Kidney (tissue), 14 donors: Measurements from ENCODE around the gene MS4A18. TPM values are rescaled to one million over a fixed set of nuclear protein-coding genes. Genes with fewer than 3 reads are reported as not detected.
A peak's percentile ranks its signal among the peaks of the same experiment; 100 is the strongest.

ENCODE experiments used
- DNase-seq, 5 donors: peaks; one replicate each; pipeline ENCODE4 v3.0.0-alpha.2; 2013 to 2020
- FAIRE-seq: peaks from 2 replicates; lab custom pipeline; 2012; peaks lifted over from hg19 to GRCh38; lab: Jason Lieb, UNC
- H3K27ac ChIP-seq, 2 donors: one replicate each; pipeline ENCODE4 v1.7.0; 2013; ENCODE audit warnings: low read depth in 2 of 2, low read length in 2 of 2, inconsistent platforms in 1 of 2
- H3K27me3 ChIP-seq: one replicate; pipeline ENCODE4 v1.7.1; 2013; ENCODE audit warnings: low read length, inconsistent platforms; ENCODE audit not compliant: control insufficient read depth, insufficient read depth
- H3K36me3 ChIP-seq, 3 donors: one replicate each; pipeline versions ENCODE4 v1.7.0 to v1.7.1; 2013; ENCODE audit warnings: low read length in 3 of 3, control low read depth in 1 of 3, inconsistent platforms in 1 of 3; ENCODE audit not compliant: insufficient read depth in 3 of 3, control insufficient read depth in 2 of 3
- H3K4me1 ChIP-seq, 3 donors: one replicate each; pipeline versions ENCODE4 v1.7.0 to v1.7.1; 2013; ENCODE audit warnings: low read length in 3 of 3, inconsistent platforms in 1 of 3, low read depth in 1 of 3; ENCODE audit not compliant: control insufficient read depth in 2 of 3, insufficient read depth in 2 of 3
- H3K4me3 ChIP-seq, 3 donors: one replicate each; pipeline versions ENCODE4 v1.7.0 to v1.8.1; 2013; ENCODE audit warnings: low read length in 3 of 3, control low read depth in 1 of 3, inconsistent platforms in 1 of 3
- H3K9ac ChIP-seq, 3 donors: one replicate each; pipeline versions ENCODE4 v1.7.0 to v1.7.1; 2013; ENCODE audit warnings: low read length in 3 of 3, control low read depth in 1 of 3, inconsistent platforms in 1 of 3
- H3K9me3 ChIP-seq, 3 donors: one replicate each; pipeline versions ENCODE4 v1.7.0 to v1.7.1; 2013; ENCODE audit warnings: low read length in 3 of 3, control low read depth in 1 of 3, inconsistent platforms in 1 of 3; ENCODE audit not compliant: control insufficient read depth in 2 of 3, insufficient read depth in 1 of 3
- intact Hi-C: fragments of 100-400 bp; cut with DNase I; formaldehyde crosslinking; loops from one replicate; pipeline ENCODE4 v1.11.1; 2022
- polyA plus RNA-seq: library from polyadenylated mRNA; stranded (reverse); fragments of 350-450 nt; fragmentation: Illumina TruSeq; extraction: RNeasy Lipid Tissue Mini Kit (QIAGEN cat#74804); gene quantifications from one replicate; pipeline ENCODE4 v1.2.3, GENCODE V29; 2014; ENCODE audit warnings: low read depth, low replicate concordance; ENCODE audit not compliant: insufficient read depth
- total RNA-seq: library from RNA; stranded (reverse); fragmentation: NEBNext Ultra II Directional; extraction: Animal tissue kit (Norgen Biotek cat#: 25700); gene quantifications from one replicate; pipeline ENCODE4 v1.2.1, GENCODE V29; 2021
- TF ChIP-seq, protein P1 (sequence below): IDR thresholded peaks from 3 replicates; pipeline ENCODE4 v1.5.1; 2012; ENCODE audit warnings: mild to moderate bottlenecking, moderate library complexity, borderline replicate concordance; ENCODE audit not compliant: insufficient read depth; ENCODE audit errors: extremely low read depth
- donor health status: control.
- donor health status: control.
- donor health status: control.
- donor health status: control.
- donor health status: control.
- donor health status: DM: yes; HTN: yes; CAD: no.
- donor health status: Normal renal cell carcinoma (clear cell type).

Gene MS4A18
- total and polyA plus RNA-seq, 2 donors from 2014 or later = not detected

DNA sequence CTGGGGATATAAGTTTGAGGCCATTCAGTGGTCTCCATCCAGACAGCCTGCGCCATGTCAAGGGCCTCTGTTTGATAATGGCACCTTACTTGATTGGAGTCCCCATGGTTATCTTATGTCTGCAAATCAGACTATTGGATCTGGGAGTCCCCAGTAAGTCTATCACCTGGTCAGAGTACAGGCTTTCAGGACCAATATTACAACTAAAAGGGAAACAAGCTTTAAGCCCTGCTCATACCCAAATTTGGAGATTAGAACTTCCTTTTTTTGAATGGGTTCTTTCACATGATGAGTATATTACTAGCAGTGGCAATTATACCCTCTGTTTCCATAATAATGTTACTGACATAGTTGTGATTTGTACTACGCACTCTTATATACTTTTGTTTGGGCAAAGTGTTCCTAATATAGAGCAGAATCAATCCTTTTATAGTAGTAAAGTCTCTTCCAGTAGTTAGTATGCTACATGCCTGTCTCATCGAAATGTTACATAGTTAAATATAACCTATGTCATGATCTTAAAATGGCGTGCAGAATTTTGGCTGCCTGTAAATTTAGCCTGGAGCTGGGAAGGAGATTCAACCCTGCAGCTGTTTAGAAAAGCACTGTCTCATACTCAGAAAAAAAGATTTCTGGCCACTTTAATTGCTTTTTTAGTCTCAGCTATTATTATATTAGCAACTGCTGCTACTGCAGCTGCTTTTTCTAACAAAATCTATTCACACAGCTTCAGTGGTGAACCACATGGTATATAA lies 37.1 kb downstream of the MS4A18 start:
- DNase-seq (no peak), FAIRE-seq (no peak)
- TF ChIP-seq, protein P1, sequence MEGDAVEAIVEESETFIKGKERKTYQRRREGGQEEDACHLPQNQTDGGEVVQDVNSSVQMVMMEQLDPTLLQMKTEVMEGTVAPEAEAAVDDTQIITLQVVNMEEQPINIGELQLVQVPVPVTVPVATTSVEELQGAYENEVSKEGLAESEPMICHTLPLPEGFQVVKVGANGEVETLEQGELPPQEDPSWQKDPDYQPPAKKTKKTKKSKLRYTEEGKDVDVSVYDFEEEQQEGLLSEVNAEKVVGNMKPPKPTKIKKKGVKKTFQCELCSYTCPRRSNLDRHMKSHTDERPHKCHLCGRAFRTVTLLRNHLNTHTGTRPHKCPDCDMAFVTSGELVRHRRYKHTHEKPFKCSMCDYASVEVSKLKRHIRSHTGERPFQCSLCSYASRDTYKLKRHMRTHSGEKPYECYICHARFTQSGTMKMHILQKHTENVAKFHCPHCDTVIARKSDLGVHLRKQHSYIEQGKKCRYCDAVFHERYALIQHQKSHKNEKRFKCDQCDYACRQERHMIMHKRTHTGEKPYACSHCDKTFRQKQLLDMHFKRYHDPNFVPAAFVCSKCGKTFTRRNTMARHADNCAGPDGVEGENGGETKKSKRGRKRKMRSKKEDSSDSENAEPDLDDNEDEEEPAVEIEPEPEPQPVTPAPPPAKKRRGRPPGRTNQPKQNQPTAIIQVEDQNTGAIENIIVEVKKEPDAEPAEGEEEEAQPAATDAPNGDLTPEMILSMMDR = no peak
- H3K9me3 ChIP-seq = no peaks in the 10 kb centered on the region
- no peaks in the 10 kb centered on the region for H3K27me3 ChIP-seq
- no peak overlapping the region for H3K4me3 ChIP-seq
- intact Hi-C loops = no loop called here
- no peaks in the 10 kb centered on the region for H3K4me1 ChIP-seq
- no peaks in the 10 kb centered on the region for H3K36me3 ChIP-seq
- H3K27ac ChIP-seq = no peak overlapping the region
- no peak overlapping the region for H3K9ac ChIP-seq

DNA sequence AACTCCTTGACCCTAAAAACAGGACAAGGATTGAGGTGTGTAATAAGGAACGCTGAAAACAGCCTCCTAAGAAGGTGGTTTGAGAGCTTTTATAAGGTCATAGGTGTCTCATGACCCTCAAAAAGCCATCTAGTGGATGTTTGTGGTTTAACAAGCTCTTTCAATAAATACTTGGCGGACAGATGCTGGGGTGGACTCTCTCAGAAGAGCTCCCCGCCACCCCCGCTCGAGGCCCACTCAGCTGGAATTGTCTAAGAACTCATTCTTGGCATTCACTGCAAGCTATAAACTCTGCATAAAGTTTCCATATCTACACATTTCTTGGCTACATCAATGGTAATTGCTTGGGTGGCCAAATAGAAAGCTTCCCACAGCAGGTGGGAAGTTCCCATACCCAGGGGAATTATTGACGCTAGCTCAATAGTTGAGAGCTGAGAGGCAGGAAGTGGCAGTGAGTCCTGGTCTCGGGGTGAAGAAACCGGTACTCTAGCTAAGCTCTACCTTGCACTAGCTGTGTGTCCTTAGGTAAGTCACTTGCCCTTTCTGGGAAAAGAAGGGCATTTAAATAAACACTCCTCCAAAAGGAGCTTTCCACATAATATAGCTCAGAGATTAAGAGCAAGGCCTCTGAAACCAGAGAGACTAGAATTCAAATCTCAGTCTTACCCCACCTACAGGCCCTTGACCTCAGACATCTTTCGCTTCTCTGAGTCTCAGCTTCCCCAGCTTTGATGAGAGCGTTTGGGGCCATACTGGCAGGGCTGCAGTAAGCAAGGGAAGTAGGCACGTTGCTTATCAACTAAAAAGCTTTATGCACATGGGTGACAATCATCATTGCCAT lies 38.6 kb downstream of the MS4A18 start:
- Histone ChIP-seq H3K27ac (no peak overlapping the region), H3K4me1 (no peaks in the 10 kb centered on the region), H3K27me3 (no peaks in the 10 kb centered on the region), H3K4me3 (no peak overlapping the region), H3K9ac (no peak overlapping the region), H3K9me3 (no peaks in the 10 kb centered on the region), H3K36me3 (no peaks in the 10 kb centered on the region)
- DNase-seq (peak in 1 of 5 donors; percentile 34), FAIRE-seq (no peak)
- intact Hi-C loops = no loop called here
- TF ChIP-seq, protein P1 = no peak

DNA sequence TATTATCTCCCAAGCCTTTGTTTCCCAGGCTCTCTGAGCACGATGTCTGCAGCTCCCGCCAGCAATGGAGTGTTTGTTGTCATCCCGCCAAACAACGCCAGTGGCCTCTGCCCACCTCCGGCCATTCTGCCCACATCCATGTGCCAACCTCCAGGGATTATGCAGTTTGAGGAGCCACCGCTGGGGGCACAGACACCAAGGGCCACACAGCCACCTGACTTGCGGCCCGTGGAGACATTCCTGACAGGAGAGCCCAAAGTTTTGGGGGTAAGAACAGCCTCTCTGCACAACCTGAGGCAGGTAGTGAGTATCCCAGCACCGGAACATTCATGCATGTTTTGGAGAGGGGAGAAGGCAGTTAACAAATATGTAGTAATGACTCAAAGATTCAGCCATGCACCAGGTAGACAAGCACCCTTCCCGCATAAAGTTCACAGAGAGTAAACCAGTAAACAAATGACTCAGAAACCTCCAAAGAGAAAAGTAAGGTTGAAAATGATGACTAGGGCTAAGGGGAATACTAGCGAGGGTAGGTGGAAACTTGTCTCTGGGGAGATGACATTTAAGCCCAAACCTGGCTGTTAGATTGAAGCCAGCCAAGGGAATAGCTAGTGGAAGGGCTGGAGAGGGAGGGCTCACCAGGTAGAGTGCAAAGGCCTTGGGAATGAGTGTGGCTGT lies 39.3 kb downstream of the MS4A18 start:
- TF ChIP-seq, protein P1 = no peak
- no peaks in the 10 kb centered on the region for H3K4me1 ChIP-seq
- DNase-seq (no peak), FAIRE-seq (no peak)
- H3K9ac ChIP-seq = no peak overlapping the region
- no peak overlapping the region for H3K27ac ChIP-seq
- intact Hi-C loops = no loop called here
- no peaks in the 10 kb centered on the region for H3K9me3 ChIP-seq
- no peak overlapping the region for H3K4me3 ChIP-seq
- H3K36me3 ChIP-seq = no peaks in the 10 kb centered on the region
- no peaks in the 10 kb centered on the region for H3K27me3 ChIP-seq
